ENCODE measurements around the gene IMP4.

DNA sequence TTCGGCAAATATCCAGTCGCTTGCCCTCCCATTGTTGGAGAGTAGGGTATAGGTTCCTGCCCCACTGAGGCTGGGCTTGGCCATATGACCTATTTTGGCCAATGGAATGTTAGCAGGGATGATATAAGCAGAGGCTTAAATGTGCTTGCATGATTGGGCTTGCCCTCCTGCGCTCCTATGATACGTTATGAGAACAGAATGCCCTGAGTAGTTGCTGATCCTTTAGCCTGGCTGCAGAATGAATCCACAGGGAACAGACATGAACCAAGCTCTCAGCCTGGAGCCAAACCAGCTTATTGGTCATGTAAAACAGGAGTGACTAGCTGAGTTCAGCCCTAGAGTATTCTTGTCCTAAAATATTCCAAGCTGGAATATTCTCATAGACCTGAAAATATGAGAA lies 34.8 kb upstream of the IMP4 start:
- TF ChIP-seq POLR2A (IDR thresholded peaks at IDR 0.05) (no peak), POLR2AphosphoS5 (IDR thresholded peaks at IDR 0.05) (no peak)
- TF ChIP-seq, protein P1, sequence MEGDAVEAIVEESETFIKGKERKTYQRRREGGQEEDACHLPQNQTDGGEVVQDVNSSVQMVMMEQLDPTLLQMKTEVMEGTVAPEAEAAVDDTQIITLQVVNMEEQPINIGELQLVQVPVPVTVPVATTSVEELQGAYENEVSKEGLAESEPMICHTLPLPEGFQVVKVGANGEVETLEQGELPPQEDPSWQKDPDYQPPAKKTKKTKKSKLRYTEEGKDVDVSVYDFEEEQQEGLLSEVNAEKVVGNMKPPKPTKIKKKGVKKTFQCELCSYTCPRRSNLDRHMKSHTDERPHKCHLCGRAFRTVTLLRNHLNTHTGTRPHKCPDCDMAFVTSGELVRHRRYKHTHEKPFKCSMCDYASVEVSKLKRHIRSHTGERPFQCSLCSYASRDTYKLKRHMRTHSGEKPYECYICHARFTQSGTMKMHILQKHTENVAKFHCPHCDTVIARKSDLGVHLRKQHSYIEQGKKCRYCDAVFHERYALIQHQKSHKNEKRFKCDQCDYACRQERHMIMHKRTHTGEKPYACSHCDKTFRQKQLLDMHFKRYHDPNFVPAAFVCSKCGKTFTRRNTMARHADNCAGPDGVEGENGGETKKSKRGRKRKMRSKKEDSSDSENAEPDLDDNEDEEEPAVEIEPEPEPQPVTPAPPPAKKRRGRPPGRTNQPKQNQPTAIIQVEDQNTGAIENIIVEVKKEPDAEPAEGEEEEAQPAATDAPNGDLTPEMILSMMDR (IDR thresholded peaks at IDR 0.05), result no peak
